ENCODE data around the gene XYLT1.

GRCh38 chr16:17358355-17358754 lies 112.4 kb downstream of the XYLT1 start:
- TF ChIP-seq CTCF (IDR thresholded peaks at IDR 0.05) (no peak), POLR2A (IDR thresholded peaks at IDR 0.05) (no peak)

Measured in thyroid gland (tissue), 4 donors.